ENCODE data around the gene CRIP2. TPM values are rescaled to one million over a fixed set of nuclear protein-coding genes. Genes with fewer than 3 reads are reported as not detected.
A peak's percentile ranks its signal among the peaks of the same experiment; 100 is the strongest.

CRIP2 gene
- total and polyA plus RNA-seq, 2 of the 13 experiments (the other 11 are each of a cell fraction or from before 2014, with no cell fraction given), result 31.6 to 37.9 TPM

DNA sequence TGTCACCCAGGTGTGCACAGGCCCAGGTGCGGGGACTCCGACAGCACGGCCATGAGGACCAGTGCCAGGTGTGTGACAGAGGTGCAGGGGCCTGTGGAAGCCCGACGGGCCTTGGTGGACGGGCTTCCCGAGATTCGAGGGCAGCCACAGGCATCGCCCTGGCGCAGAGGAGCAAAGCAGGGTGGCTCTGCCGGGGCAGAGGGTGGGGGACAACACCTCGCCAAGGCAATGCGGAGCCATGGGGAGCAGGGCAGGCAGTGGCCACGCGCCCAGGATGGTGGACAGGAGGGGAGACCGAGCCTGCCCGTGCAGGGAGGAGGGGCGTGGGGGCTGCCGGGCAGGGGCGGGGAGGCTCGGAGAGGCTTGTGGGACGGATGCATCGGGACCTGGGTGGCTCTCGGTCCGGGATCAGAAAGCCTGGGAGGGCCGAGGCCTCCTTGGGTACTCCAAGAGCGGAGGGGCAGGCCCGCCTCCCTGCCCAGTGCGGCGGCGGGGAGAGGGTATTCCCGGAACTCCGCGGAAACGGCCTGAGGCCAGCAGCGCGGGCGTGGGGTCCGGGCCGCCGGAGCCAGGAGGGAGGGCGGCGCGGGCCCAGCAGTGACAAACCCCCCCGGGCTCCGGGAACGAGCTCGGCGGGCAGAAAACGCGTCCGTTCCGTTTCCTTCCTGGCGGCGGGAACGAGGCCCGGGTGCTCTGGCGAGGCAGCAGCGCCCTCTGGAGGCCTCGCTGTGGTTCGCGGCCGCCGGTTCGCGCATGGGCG, 53.4 kb downstream of the CRIP2 start (continued):
- no peak for TF ChIP-seq ONECUT2 (CRISPR knock-in tag; IDR thresholded peaks at IDR 0.05)
- no peak for TF ChIP-seq ZNF318 (CRISPR knock-in tag; IDR thresholded peaks at IDR 0.05)
- TF ChIP-seq HNRNPUL1 (IDR thresholded peaks at IDR 0.05; ENCODE audit: low read depth, low read length), result no peak
- no peak for TF ChIP-seq ZNF256 (CRISPR knock-in tag; conservative IDR thresholded peaks at IDR 0.05)
- no peak for TF ChIP-seq NR2F2 (IDR thresholded peaks at IDR 0.05; ENCODE audit: borderline replicate concordance, low read depth)
- TF ChIP-seq ZNF850 (CRISPR knock-in tag; conservative IDR thresholded peaks at IDR 0.05), result no peak
- TF ChIP-seq, protein P1, sequence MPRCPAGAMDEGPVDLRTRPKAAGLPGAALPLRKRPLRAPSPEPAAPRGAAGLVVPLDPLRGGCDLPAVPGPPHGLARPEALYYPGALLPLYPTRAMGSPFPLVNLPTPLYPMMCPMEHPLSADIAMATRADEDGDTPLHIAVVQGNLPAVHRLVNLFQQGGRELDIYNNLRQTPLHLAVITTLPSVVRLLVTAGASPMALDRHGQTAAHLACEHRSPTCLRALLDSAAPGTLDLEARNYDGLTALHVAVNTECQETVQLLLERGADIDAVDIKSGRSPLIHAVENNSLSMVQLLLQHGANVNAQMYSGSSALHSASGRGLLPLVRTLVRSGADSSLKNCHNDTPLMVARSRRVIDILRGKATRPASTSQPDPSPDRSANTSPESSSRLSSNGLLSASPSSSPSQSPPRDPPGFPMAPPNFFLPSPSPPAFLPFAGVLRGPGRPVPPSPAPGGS (CRISPR knock-in tag; IDR thresholded peaks at IDR 0.05), result no peak
- no peak for TF ChIP-seq FOXM1 (CRISPR knock-in tag; IDR thresholded peaks at IDR 0.05)
- no peak for TF ChIP-seq ZNF75D (CRISPR knock-in tag; IDR thresholded peaks at IDR 0.05; ENCODE audit: borderline replicate concordance)
- TF ChIP-seq ELK4 (CRISPR knock-in tag; IDR thresholded peaks at IDR 0.05; ENCODE audit: borderline replicate concordance), result no peak
- TF ChIP-seq RAD21 (CRISPR knock-in tag; IDR thresholded peaks at IDR 0.05), result peak; percentile 98
- peak; percentile 56 for TF ChIP-seq MED1 (CRISPR knock-in tag; IDR thresholded peaks at IDR 0.05)
- TF ChIP-seq MIER2 (CRISPR knock-in tag; IDR thresholded peaks at IDR 0.05), result no peak
- TF ChIP-seq ZFX (CRISPR knock-in tag; IDR thresholded peaks at IDR 0.05; ENCODE audit: low read depth), result peak; percentile 55
- TF ChIP-seq PRDM15 (CRISPR knock-in tag; IDR thresholded peaks at IDR 0.05), result peak; percentile 37; the same call in 1 of the 2 replicates

Data from HepG2 (cell line).